HTERT RPE-1 (cell line): ENCODE data around the gene TBC1D14.

ENCODE experiments used
- in situ Hi-C: fragments of 300-500 bp; cut with MboI; formaldehyde crosslinking; loops from 4 replicates; pipeline ENCODE4 v1.14.3; 2020; ENCODE audit warnings: low sequenced_read_pairs

TBC1D14 gene

GRCh38 chr4:7054106-7054880 lies 144.7 kb downstream of the TBC1D14 start:
- in situ Hi-C loops = no loop called here

- in situ Hi-C loops = no loop called here
Observed at GRCh38 chr4:7055111-7055989, 145.7 kb downstream of the TBC1D14 start.

- in situ Hi-C loops = no loop called here
Observed at GRCh38 chr4:7055990-7056325, 146.3 kb downstream of the TBC1D14 start.

DNA sequence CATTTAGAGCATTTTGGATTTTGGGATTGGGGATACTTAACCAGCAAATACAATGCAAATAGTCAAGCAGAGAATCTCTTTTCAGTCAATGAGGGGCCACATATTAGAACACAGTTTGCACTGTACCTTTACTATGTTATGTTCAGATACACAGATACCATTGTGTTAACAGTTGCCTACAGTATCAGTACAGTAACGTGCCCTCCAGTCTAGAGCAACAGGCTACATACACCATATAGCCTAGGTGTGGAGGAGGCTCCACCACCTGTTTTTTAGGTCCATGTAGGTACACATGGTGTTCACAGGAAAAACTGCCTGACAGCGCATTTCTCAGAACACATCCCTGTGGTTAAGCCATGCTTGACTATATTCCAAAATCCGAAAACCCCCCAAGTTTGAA lies 149.2 kb downstream of the TBC1D14 start:
- in situ Hi-C loops = no loop called here

DNA sequence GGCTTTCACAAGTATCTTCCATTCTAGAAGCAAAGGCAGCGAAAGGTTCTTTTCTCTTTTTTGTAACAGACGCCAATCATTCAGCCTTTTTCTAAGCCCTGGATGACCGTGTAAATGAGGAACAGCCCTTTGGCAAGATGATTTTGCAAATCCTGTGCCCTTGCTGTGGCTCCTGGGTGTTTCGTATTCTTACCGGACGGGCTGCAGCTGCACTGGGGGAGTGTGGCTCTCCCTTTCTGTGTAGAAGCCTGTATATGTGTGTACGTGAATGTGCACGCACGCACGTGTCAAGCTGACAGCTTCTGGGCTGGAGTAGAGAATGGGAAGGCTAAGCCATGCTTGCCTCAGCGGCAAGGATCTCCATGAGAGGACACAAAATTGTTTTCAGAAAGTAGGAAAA lies 150.0 kb downstream of the TBC1D14 start:
- in situ Hi-C loops = no loop called here

- in situ Hi-C loops = no loop called here
Observed at GRCh38 chr4:7060346-7061150, 150.9 kb downstream of the TBC1D14 start.

- in situ Hi-C loops = no loop called here
Observed at GRCh38 chr4:7061815-7062214, 152.2 kb downstream of the TBC1D14 start.

DNA sequence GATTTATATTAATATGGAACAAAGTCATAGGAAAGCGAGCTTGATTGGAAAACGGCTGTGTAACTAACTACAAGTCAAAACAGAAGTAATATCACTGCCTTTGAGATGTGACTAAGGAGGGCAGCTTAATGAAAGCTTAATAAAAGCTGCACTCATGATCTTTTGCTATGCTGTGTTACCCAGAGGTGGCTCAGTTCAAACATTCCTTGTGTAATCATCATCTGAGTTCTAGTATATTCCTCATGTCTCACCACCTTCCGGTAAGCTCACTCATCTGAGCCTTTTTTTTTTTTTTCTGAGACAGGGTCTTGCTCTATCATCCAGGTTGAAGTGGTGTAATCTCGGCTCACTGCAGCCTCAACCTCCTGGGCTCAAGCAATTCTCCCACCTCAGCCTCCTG lies 153.2 kb downstream of the TBC1D14 start:
- in situ Hi-C loops = no loop called here

GRCh38 chr4:7063362-7063761 lies 153.7 kb downstream of the TBC1D14 start:
- in situ Hi-C loops = no loop called here

GRCh38 chr4:7066006-7066405 lies 156.4 kb downstream of the TBC1D14 start:
- in situ Hi-C loops = no loop called here

GRCh38 chr4:7066493-7066892 lies 156.9 kb downstream of the TBC1D14 start:
- in situ Hi-C loops = no loop called here

DNA sequence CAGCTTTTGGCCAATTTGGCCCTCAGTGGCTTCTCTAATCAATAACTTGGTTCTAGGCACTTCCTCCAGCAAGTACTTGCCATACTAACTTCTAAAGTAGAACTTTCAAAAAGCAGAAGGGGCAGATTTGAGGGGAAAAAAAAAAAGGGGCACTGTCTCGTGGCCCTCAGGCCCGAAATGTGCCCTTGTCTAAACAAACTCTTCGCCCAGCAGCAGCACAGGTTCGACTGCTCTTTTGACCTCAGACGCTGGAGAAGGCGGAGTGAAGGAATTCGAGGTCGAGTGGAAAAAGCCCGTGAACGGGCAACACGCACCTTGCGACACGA lies 157.5 kb downstream of the TBC1D14 start:
- in situ Hi-C loops = no loop called here

GRCh38 chr4:7067452-7068278 lies 158.0 kb downstream of the TBC1D14 start, which contains the start of gene GRPEL1:
TSS of gene GRPEL1 (minus strand) at chr4:7068064. CDS start at chr4:7068032, 32 bp downstream.
- in situ Hi-C loops = no loop called here

GRCh38 chr4:7068279-7068842 lies 158.7 kb downstream of the TBC1D14 start:
- in situ Hi-C loops = no loop called here

GRCh38 chr4:7068883-7069282 lies 159.3 kb downstream of the TBC1D14 start:
- in situ Hi-C loops = no loop called here

DNA sequence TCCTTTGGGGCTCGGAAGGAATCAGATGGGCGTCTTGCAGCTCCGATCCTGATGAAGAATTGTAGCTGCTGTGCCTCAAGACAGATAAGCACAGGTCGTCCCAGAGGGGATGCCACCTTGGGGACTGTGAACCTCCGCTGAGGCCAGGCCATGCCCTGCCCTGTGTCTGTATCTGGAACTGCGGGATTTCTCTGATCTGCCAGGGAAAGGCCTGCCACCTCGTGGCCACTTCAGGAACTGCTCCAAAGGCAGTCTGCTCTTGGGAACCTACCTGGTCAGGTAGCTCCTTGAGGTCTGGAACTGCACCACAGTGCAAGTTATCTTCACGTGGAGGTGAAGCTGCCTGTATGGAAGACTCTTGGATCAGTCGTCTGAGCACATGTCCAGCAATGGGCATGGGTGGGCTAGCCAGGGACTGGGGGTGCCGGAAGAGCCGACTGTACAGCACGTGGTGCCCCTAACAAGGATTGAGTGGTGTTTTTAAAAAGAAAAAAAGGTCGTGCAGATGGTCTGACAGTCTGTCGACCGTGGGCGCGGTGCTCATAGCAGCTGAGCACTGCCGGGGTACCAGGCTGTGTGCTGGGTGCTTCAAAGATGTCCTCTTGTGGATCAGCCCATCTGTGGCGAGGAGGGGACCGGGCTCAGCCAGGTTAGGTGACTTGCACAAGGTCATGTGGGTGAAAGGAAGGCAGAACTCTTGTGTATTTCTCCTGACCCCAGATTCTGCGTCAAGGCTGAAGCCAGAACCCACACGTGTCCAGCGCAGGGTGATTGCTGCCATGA lies 161.3 kb downstream of the TBC1D14 start:
- in situ Hi-C loops = no loop called here

GRCh38 chr4:7073059-7073458 lies 163.4 kb downstream of the TBC1D14 start:
- in situ Hi-C loops = no loop called here

- in situ Hi-C loops = no loop called here
Observed at GRCh38 chr4:7073526-7074390, 164.1 kb downstream of the TBC1D14 start.

- in situ Hi-C loops = no loop called here
Observed at GRCh38 chr4:7074426-7074825, 164.8 kb downstream of the TBC1D14 start.
